GDM1 (cell line): Measurements from ENCODE around the gene RGS1.

Experiments used
- DNase-seq: peaks from one replicate; lab custom pipeline; 2025; lab: John Stamatoyannopoulos, UW

RGS1 gene

GRCh38 chr1:192581131-192581927 lies 5.8 kb downstream of the RGS1 start:
- DNase-seq, result no peak

GRCh38 chr1:192584866-192585265 lies 9.3 kb downstream of the RGS1 start:
- no peak for DNase-seq

- DNase-seq, result no peak
Observed at GRCh38 chr1:192587386-192588266, 12.1 kb downstream of the RGS1 start.

GRCh38 chr1:192588546-192588945 lies 13.0 kb downstream of the RGS1 start:
- no peak for DNase-seq

- no peak for DNase-seq
Observed at GRCh38 chr1:192589813-192590212, 14.2 kb downstream of the RGS1 start.

- DNase-seq, result no peak
Observed at GRCh38 chr1:192592517-192592916, 16.9 kb downstream of the RGS1 start.

- DNase-seq, result no peak
Observed at GRCh38 chr1:192592981-192593708, 17.6 kb downstream of the RGS1 start.

- no peak for DNase-seq
Observed at GRCh38 chr1:192595299-192595698, 19.7 kb downstream of the RGS1 start.

- no peak for DNase-seq
Observed at GRCh38 chr1:192598589-192598988, 23.0 kb downstream of the RGS1 start.

GRCh38 chr1:192600275-192600674 lies 24.7 kb downstream of the RGS1 start:
- no peak for DNase-seq

GRCh38 chr1:192601143-192601542 lies 25.6 kb downstream of the RGS1 start:
- no peak for DNase-seq

- no peak for DNase-seq
Observed at GRCh38 chr1:192601567-192601966, 26.0 kb downstream of the RGS1 start.

- no peak for DNase-seq
Observed at GRCh38 chr1:192602757-192603156, 27.2 kb downstream of the RGS1 start.

- DNase-seq, result no peak
Observed at GRCh38 chr1:192603218-192603787, 27.7 kb downstream of the RGS1 start.

GRCh38 chr1:192604979-192605620 lies 29.5 kb downstream of the RGS1 start:
- peak; percentile 22 for DNase-seq

GRCh38 chr1:192608671-192609070 lies 33.1 kb downstream of the RGS1 start:
- DNase-seq, result no peak

- DNase-seq, result peak; percentile 83
Observed at GRCh38 chr1:192609110-192610079, 33.8 kb downstream of the RGS1 start.

GRCh38 chr1:192610112-192610889 lies 34.7 kb downstream of the RGS1 start:
- no peak for DNase-seq

- no peak for DNase-seq
Observed at GRCh38 chr1:192615055-192615454, 39.5 kb downstream of the RGS1 start.
